GM21529 (cell line): ENCODE measurements around the gene PSAP.

ENCODE experiments used
- ATAC-seq: cut with Tn5 transposase; IDR thresholded peaks from one replicate; pipeline ENCODE4 v1.9.1; 2021; ENCODE audit not compliant: unreplicated experiment

The PSAP gene

GRCh38 chr10:71845410-71846405, 5.3 kb downstream of the PSAP start:
- no peak for ATAC-seq

- ATAC-seq, result no peak
Observed at GRCh38 chr10:71844695-71845094, 6.4 kb downstream of the PSAP start.

- no peak for ATAC-seq
Observed at GRCh38 chr10:71844084-71844483, 7.0 kb downstream of the PSAP start.

DNA sequence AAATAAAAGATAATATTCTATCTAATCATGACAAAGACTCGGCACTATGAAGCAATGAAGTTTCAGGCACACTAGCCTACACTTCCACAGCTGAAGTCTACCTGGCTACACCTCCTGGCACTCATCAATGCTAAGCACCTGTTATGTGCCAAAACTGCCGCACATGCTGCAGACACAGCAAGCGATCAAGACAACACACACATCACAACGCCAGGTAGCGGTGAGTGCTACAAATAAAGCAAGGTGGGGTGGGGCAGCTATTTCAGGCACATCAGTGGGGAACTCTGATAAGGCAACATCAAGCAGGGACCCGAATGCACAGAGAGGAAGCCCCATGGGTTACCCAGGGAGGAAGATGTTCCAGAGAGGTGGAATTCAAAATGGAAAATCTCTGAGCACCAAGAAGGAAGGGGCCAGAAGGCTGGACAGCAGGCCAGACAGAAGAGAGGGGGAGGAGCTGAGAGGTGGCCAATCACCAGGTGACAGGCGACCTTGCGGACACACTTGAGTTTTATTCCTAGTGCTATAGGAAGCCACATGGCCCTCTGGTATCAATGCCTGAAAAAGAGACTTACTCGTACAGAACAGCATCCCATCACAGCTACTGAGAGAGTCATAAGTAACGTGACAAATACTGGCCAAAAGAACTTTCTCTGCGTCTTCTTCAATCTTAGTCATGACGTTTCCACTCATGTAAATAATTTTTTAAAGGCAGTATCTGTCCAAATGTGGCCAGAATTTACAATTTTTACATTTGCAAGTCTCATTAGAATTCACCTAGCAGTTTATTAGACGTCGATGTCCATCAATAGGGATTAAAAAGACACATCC, 8.0 kb downstream of the PSAP start:
- no peak for ATAC-seq

DNA sequence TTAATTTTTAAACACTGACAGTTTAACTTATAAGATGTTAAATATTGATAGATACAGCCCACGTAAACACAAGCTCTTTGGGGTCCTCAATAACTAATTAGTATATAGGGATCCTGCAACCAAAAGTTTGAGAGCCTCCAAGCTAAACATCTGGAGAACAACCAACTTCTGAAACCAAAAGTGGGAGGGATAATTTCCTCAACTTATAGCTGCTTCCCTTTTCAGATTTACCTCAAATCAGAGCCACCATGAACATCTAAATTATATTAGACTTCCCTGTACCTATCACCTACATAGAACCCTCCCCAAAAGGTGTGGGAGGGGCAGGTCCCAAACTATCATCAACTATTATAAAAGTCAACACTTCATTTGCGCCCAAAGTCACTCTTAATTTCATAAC, 8.6 kb downstream of the PSAP start:
- no peak for ATAC-seq

GRCh38 chr10:71840958-71841335, 10.1 kb downstream of the PSAP start:
- no peak for ATAC-seq

GRCh38 chr10:71840177-71840957, 10.7 kb downstream of the PSAP start:
- no peak for ATAC-seq

- no peak for ATAC-seq
Observed at GRCh38 chr10:71838264-71839211, 12.5 kb downstream of the PSAP start.

DNA sequence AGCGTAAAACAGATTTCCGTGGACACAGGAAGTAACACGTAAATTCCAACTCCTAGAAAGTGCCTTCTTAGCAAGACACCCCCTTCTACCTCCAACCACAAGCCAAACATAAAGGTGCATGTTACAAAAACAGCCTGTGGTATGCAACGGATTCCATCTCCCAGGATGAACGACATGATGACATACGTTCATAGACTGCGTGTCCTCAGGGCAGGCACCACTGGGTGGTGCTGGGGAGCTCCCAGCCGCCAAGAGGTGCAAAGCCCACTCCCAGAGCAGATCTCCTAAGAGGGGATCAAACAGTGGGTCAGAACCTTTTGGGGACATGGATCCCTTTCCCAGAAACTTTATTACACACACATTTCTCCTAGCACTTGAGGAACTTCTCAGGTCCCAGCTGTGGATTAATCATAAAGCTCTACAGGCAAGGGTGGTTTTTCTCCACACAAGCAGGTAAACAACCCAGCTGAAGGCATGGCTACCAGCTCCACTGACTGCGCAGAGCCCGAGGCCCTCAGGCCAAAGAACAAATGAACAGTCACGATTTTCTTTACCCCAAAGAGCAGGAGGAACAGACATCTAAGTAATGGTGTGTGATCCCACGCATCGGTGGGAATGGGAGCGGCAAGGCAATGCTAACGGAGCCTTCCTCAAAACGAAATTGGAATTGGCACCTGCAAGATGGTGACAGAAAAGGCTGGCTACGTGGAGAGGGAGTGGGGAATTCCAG, 13.8 kb downstream of the PSAP start:
- ATAC-seq, result no peak

DNA sequence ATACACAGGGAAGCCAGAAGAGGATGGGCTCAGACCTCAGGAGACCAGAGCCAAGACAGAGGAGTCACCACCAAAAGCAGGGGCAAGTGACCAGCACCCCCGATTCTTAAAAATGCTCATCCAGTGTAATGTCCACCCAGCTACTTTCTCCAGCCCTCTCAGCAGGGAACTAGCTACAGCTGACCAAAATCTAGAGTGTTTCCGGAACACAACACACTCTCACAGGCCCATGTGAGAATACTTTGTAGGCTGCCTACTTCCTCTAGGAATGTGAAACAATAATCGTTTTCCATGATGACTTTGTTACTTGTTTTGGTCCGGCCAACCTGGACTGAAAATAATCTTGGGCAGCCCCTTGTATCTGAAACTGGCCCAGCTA, 14.5 kb downstream of the PSAP start:
- ATAC-seq, result peak; percentile 42

DNA sequence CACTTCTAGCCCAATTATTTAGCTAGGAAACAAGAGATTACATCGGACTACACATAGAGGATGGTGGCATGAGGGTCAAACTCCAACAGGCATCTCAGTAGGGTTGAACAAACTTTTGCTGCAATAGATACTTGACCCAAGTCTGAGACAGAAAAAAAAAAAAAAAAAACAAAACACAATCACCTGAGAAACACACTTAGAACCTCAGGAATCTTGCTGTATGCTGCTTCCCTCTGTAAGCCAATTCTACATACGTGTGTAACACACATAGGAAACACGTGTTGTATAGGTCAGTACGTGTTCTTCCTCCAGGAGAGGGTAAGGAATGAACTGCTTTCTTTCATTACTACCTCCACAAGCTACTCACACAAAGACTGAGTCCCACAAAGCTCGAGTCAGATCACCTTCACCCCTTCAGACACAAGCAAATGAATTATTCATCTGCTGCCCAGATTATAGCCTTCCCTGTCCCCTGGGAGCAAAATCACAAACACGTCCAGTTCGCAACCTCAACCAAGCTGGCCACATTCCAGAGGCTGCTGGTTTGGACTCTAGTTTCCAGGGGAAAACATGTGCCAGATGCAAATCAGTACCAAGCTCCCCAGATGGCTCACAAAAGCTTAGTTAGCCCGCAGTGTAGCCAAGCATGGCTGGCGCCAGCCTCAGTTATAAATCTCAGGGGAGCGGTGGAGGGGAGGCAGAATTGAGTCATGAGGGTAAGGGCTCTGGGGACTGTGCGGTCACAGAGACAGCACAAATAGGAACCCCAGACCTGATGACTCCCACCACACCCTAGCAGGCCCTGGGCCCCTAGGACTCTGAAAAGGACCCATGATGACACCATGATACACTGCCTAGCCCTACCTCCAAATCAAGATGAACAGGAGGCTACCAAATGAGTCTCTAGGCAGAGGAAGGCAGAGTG, 15.1 kb downstream of the PSAP start:
- peak; percentile 89 for ATAC-seq

GRCh38 chr10:71834343-71834674, 16.7 kb downstream of the PSAP start:
- no peak for ATAC-seq

DNA sequence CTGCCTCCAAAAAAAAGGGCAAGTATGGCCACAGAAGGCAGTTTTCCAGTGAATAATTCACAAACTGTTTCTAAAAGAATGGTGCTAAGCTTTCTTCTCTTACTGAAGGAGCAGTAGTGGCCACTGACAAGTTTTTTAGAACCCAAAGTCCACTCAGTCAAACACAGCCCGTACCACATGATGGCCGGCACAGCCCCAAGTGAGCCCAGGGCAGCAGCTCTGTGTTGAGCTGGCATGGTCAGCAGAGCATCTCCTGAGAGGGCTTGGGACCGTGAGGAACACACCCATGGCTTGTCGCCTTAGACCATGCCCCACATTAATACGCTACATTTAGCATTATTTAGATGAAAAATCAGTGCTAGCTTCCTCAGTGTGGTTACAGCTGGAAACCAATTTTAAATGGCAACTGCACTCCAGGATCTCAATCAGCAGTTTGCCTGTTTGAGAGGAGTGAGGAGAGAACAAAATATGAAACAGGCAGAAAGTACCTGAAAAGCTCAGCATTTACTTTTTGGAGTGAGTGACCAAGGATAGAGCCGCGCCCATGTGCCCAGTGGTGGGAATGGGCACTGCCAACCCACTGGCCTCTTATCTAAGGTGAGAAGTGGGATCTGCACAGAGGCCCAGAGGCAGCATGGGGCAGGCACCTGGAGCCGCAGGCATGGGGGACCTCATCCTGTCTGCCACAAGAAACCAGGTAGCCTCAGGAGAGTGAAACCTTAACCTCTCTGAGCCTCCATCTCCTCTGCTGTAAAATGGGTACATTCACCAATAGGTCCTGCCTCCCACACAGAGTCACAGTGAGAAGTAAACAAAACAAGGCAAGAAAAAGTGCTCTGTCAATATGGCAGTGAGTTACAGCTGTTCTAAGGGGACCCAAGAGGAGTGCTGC, 17.4 kb downstream of the PSAP start:
- no peak for ATAC-seq

- ATAC-seq, result no peak
Observed at GRCh38 chr10:71832967-71833366, 18.1 kb downstream of the PSAP start.

DNA sequence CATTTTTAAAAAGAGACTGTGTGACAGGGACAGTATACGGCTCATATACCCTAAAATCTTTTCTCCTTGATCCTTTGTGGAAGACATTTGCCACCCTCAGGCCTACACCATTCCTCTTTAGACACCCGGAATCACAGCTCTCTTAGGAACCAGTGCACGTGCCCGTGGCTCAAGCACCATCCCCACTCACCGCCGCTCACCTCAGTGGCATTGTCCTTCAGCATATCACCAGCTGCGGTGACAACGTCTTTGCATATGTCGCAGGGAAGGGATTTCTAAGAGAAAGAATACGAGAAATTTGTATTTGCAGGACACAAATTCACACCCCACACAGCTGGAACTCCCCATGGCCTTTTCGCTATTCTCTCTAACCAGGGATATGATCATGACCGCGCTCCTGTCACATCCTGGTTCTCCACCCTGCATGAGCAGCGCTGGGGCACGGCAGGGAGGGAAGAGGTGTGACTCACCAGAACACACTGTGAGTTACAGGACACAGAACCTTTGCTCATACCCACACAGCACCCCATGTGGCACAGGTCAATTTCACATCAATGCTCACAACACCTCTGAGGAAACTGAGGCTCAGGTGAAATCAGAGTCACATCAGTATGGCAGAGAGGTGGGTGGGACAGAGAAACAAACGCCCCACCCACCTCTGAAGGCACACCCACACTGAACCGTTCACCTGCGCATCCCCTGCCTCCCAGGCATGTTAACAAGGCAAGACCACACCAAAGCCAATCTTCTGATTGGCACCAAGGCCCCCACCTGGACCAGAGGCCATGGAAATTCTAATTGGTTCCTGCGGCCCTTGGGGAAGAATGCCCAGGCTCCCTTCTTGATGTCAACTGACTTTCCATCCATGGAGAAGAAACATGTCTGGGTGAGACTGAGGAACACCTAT, 19.2 kb downstream of the PSAP start:
- ATAC-seq, result no peak

- no peak for ATAC-seq
Observed at GRCh38 chr10:71830726-71831125, 20.3 kb downstream of the PSAP start.
